Endothelial cell of umbilical vein (primary cell): ENCODE data around the gene WDR82. TPM values are rescaled to one million over a fixed set of nuclear protein-coding genes. Genes with fewer than 3 reads are reported as not detected.

Experiments
- BruUV-seq: library from RNA; stranded (reverse); fragments of 400-500 nt; replicated peaks from 2 replicates; lab custom pipeline; 2021; lab: Mats Ljungman, UMichigan
- CTCF ChIA-PET: fragments of 300-600, 350-600 bp; sonication (Branson Sonifier 250); formaldehyde crosslinking; loops from one replicate; lab custom pipeline; 2021; ENCODE audit warnings: antibody characterized with exemption, inconsistent platforms; lab: Charles Lee
- POLR2A ChIA-PET: fragments of 300-600, 350-600 bp; sonication (Branson Sonifier 250); formaldehyde crosslinking; loops from one replicate; lab custom pipeline; 2021; ENCODE audit warnings: antibody characterized with exemption, inconsistent platforms; lab: Charles Lee
- DNase-seq: peaks from one replicate; pipeline ENCODE4 v3.0.0-alpha.2; 2011; ENCODE audit warnings: low read depth, low spot score
- FAIRE-seq: peaks from 2 replicates; lab custom pipeline; 2011; peaks lifted over from hg19 to GRCh38; lab: Jason Lieb, UNC
- H2AFZ ChIP-seq: 2 replicates; pipeline ENCODE4 v1.6.0; 2012; ENCODE audit warnings: low read depth, low read length, control low read depth, inconsistent platforms
- H3K27ac ChIP-seq: 2 replicates; pipeline ENCODE4 v1.5.1; 2011; ENCODE audit warnings: low read depth, mild to moderate bottlenecking, control low read depth, low read length, moderate library complexity; ENCODE audit not compliant: insufficient read depth
- H3K27me3 ChIP-seq, 2 experiments: 2 replicates each; pipeline versions ENCODE4 v1.6.0 to v1.6.1; 2011; ENCODE audit warnings: low read length in 2 of 2, mixed read lengths in 1 of 2; ENCODE audit not compliant: control insufficient read depth in 2 of 2, insufficient read depth in 2 of 2
- H3K36me3 ChIP-seq, 2 experiments: 2 replicates in 1 of 2; 3 replicates in 1 of 2; pipeline ENCODE4 v1.5.1; 2011; ENCODE audit warnings: low read length in 2 of 2, mild to moderate bottlenecking in 1 of 2, moderate library complexity in 1 of 2; ENCODE audit not compliant: control insufficient read depth in 2 of 2, insufficient read depth in 2 of 2; ENCODE audit errors: extremely low read depth in 1 of 2
- H3K4me1 ChIP-seq: 3 replicates; pipeline ENCODE4 v1.5.1; 2011; ENCODE audit warnings: mild to moderate bottlenecking, low read length; ENCODE audit not compliant: control insufficient read depth, insufficient read depth; ENCODE audit errors: extremely low read depth
- H3K4me2 ChIP-seq: 2 replicates; pipeline ENCODE4 v1.6.1; 2011; ENCODE audit warnings: low read length, control low read depth, mixed read lengths; ENCODE audit not compliant: insufficient read depth
- H3K4me3 ChIP-seq, 3 experiments: fragments of 200-600 bp in 1 of 3; sonication (generic), shearing (Covaris generic) in 1 of 3; replicated peaks in 1 of 3; 2 replicates each; pipeline ENCODE4 v1.5.1; 2011 to 2016; ENCODE audit warnings: control low read depth in 3 of 3, low read length in 3 of 3, mild to moderate bottlenecking in 2 of 3, inconsistent platforms in 1 of 3, low read depth in 1 of 3, moderate library complexity in 1 of 3; ENCODE audit not compliant: insufficient read depth in 1 of 3
- H3K79me2 ChIP-seq: 2 replicates; pipeline ENCODE4 v1.6.0; 2012; ENCODE audit warnings: low read length, inconsistent platforms; ENCODE audit not compliant: control insufficient read depth, insufficient read depth
- H3K9ac ChIP-seq: replicated peaks from 2 replicates; pipeline ENCODE3; 2011; ENCODE audit warnings: low read length, control low read depth; ENCODE audit not compliant: insufficient read depth; ENCODE audit errors: extremely low read depth
- H3K9me1 ChIP-seq: replicated peaks from 3 replicates; pipeline ENCODE4 v1.6.0; 2011; ENCODE audit warnings: mild to moderate bottlenecking, low read length; ENCODE audit not compliant: control insufficient read depth, insufficient read depth; ENCODE audit errors: extremely low read depth
- H3K9me3 ChIP-seq: replicated peaks from 2 replicates; pipeline ENCODE4 v1.5.1; 2012; ENCODE audit warnings: low read length, inconsistent platforms; ENCODE audit not compliant: control insufficient read depth, insufficient read depth
- H4K20me1 ChIP-seq: replicated peaks from 2 replicates; pipeline ENCODE3; 2011; ENCODE audit warnings: mild to moderate bottlenecking, low read length; ENCODE audit not compliant: control insufficient read depth, insufficient read depth; ENCODE audit errors: extremely low read depth
- CTCF ChIP-seq, 2 donors: IDR thresholded peaks; 1 replicate in 1 of 2; 2 replicates in 1 of 2; pipeline ENCODE4 v1.5.1; 2011; ENCODE audit warnings: low read length in 2 of 2, mild to moderate bottlenecking in 2 of 2, moderate library complexity in 2 of 2, control low read depth in 1 of 2, inconsistent platforms in 1 of 2, low read depth in 1 of 2; ENCODE audit not compliant: insufficient read depth in 1 of 2; ENCODE audit errors: extremely low read depth in 1 of 2
- EZH2 ChIP-seq: IDR thresholded peaks from 2 replicates; pipeline ENCODE4 v1.6.1; 2012; ENCODE audit warnings: borderline replicate concordance, low read depth, mild to moderate bottlenecking, moderate library complexity, low read length, inconsistent platforms; ENCODE audit not compliant: severe bottlenecking
- FOS ChIP-seq: IDR thresholded peaks from 2 replicates; pipeline ENCODE4 v1.6.1; 2011; ENCODE audit warnings: mild to moderate bottlenecking, low read length, moderate library complexity, borderline replicate concordance; ENCODE audit not compliant: insufficient read depth
- GATA2 ChIP-seq: IDR thresholded peaks from 2 replicates; pipeline ENCODE4 v1.7.0; 2011; ENCODE audit warnings: low read depth, mild to moderate bottlenecking, moderate library complexity, mixed read lengths, low read length; ENCODE audit not compliant: insufficient read length, insufficient read depth
- JUN ChIP-seq: IDR thresholded peaks from 2 replicates; pipeline ENCODE4 v1.6.1; 2011; ENCODE audit warnings: borderline replicate concordance, low read depth; ENCODE audit not compliant: insufficient read length, insufficient read depth
- POLR2A ChIP-seq: IDR thresholded peaks from 2 replicates; pipeline ENCODE4 v1.6.1; 2012; ENCODE audit warnings: low read depth, mild to moderate bottlenecking, control low read depth, low read length
- POLR2AphosphoS5 ChIP-seq: IDR thresholded peaks from 2 replicates; pipeline ENCODE4 v1.6.1; 2012; ENCODE audit warnings: low read depth, mild to moderate bottlenecking, control low read depth, low read length, moderate library complexity; ENCODE audit not compliant: insufficient read depth
- dilution Hi-C: fragments of 300-500 bp; cut with MboI; formaldehyde crosslinking; loops from one replicate; pipeline ENCODE4 v1.15.0; 2019; ENCODE audit warnings: low sequenced_read_pairs; ENCODE audit not compliant: extremely low pct_ligation_motif_present
- intact Hi-C: fragments of 100-400 bp; cut with micrococcal nuclease; formaldehyde crosslinking; loops from one replicate; pipeline ENCODE4 v1.10.0; 2022
- polyA plus RNA-seq, 4 experiments: library from polyadenylated mRNA; depleted of rRNA in 3 of 4; stranded (reverse) in 3 of 4; unstranded in 1 of 4; fragments of >200 nt; gene quantifications; 2 replicates each; pipeline versions ENCODE4 v1.2.1 to v1.2.3, GENCODE V29; 2011 to 2012; ENCODE audit warnings: missing spikeins in 1 of 4
- total RNA-seq: library from RNA; stranded (reverse); gene quantifications from 2 replicates; pipeline ENCODE4 v1.2.3, GENCODE V29; 2021
- TF ChIP-seq, protein P1 (sequence below): IDR thresholded peaks from 2 replicates; pipeline ENCODE4 v1.6.1; 2011; ENCODE audit not compliant: insufficient read depth, insufficient read length

Gene WDR82
- total and polyA plus RNA-seq, 2 donors (not counting 3 experiments of a cell fraction or from before 2014, with no cell fraction given): 39.9 to 71.3 TPM

- intact Hi-C loops: loop anchor here (1.0 kb wide), 1 partner anchor 108 kb away; no protein-coding TSS in a partner anchor
- H4K20me1 ChIP-seq: no peaks in the 10 kb centered on the region
- BruUV-seq: no TSS peak
- FAIRE-seq (no peak), DNase-seq (no peak)
- no peak overlapping the region for H3K27ac ChIP-seq
- POLR2A ChIA-PET: interaction anchor here (0.5 kb wide), 1 partner anchor 24 kb away, joined by 5 read pairs; no protein-coding TSS in a partner anchor
- CTCF ChIA-PET: interaction anchor here (0.7 to 5.3 kb wide), 23 partner anchors 8 to 216 kb away, joined by 3 to 91 read pairs (median 7); partner anchors contain the start of genes GLYCTK and WDR82
- dilution Hi-C loops: no loop called here
- H3K4me2 ChIP-seq: no peak overlapping the region
- peaks cover 14 to 27% of the 10 kb centered on the region in 2 experiments for H3K36me3 ChIP-seq
- TF ChIP-seq, protein P1, sequence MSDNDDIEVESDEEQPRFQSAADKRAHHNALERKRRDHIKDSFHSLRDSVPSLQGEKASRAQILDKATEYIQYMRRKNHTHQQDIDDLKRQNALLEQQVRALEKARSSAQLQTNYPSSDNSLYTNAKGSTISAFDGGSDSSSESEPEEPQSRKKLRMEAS: no peak
- TF ChIP-seq CTCF (IDR thresholded peaks at IDR 0.05; ENCODE audit: extremely low read depth in 1 of 2, insufficient read depth in 1 of 2, low read depth in 1 of 2, low read length in 2 of 2) (no peak), GATA2 (no peak), POLR2A (no peak), EZH2 (no peak), FOS (no peak), JUN (no peak), POLR2AphosphoS5 (no peak)
- H2AFZ ChIP-seq: no peak overlapping the region
- no peaks in the 10 kb centered on the region for H3K4me1 ChIP-seq
- peaks cover 13% of the 10 kb centered on the region for H3K79me2 ChIP-seq
- no peaks in the 10 kb centered on the region for H3K9me3 ChIP-seq
- no peak overlapping the region for H3K4me3 ChIP-seq
- no peaks in the 10 kb centered on the region for H3K27me3 ChIP-seq
- H3K9ac ChIP-seq: no peak overlapping the region
- H3K9me1 ChIP-seq: no peaks in the 10 kb centered on the region
These were observed 47.5 kb downstream of the WDR82 start for GRCh38 chr3:52230889-52231499.
